Stimulated activated CD8-positive, alpha-beta memory T cell treated with anti-CD3 and anti-CD28 coated beads, Interleukin-2, amount 100 ng/mL, for 48 hours (primary cell): Measurements from ENCODE around the gene GNPDA1.

Experiments used
- DNase-seq, 2 donors: peaks; one replicate each; pipeline ENCODE4 v3.0.0-alpha.2; 2020; ENCODE audit warnings: low read depth in 2 of 2

Gene GNPDA1

GRCh38 chr5:141957367-141957996 is 55.3 kb downstream of the GNPDA1 start:
- no peak for DNase-seq

GRCh38 chr5:141954194-141954593 is 58.6 kb downstream of the GNPDA1 start:
- no peak for DNase-seq

GRCh38 chr5:141952020-141952419 is 60.8 kb downstream of the GNPDA1 start:
- no peak for DNase-seq

GRCh38 chr5:141951332-141951781 is 61.5 kb downstream of the GNPDA1 start:
- peak; percentile 8 to 23 for DNase-seq
